ENCODE results near the gene FBXL14. TPM values are rescaled to one million over a fixed set of nuclear protein-coding genes. Genes with fewer than 3 reads are reported as not detected.

Gene FBXL14
- 10 to 100 TPM; 18.4 to 18.8 TPM for total RNA-seq

DNA sequence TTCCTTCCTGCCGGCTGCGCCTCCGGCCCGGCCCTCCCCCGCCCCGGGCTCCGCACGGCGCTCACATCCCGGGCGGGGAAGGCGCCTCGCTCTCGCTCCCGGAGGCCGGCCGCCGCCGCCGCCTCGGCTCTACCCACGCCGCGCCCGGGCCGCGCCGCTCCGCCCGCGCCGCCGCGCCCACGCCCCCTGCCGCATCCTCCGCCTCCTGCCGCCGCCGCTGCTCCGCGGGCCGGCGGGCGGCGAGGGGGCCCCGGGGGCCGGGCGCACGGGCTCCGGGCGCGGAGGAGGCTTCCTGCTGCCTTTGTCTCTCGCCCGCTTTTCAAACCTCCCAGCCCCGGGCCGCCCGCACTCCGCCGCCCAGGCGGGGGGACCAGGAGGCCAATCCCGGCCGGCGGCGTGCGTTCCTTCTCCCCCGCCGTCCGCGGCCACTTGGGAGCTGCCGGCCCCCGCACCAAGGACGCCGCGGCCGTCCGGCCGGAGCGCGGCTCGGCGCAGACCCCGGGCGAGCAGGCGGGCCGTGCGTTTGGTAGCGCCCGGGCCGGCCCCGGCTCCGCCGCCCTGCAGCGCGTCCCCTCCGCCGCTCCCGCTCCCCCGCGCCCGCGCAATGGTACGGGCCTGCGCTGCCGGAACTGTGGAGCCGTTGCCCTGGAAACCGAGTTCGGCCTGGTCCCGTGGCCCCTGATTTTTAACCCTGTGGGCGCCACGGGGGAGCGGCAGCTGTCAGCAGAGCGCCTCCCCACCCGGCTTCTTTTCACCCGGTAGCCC lies at the start of gene FBXL14:
Gene FBXL14, minus strand, starts transcription at position 321 of the 765 bp plus-strand sequence. CDS start 515 bp downstream, outside the sequence.
- Mint-ChIP-seq H3K9me3 (peaks cover 3% of the 10 kb centered on the region), H3K27me3 (no peaks in the 10 kb centered on the region), H3K27ac (peak within 1 kb of the TSS; percentile 92), H3K36me3 (peaks cover 20% of the 10 kb centered on the region), H3K4me3 (peak within 1 kb of the TSS; percentile 92), H3K4me1 (peaks cover 35% of the 10 kb centered on the region)
- peak; percentile 93 for DNase-seq

- Mint-ChIP-seq H3K36me3 (no peaks in the 10 kb centered on the region), H3K27me3 (no peaks in the 10 kb centered on the region), H3K9me3 (no peaks in the 10 kb centered on the region), H3K27ac (no peak overlapping the region), H3K4me3 (no peak overlapping the region), H3K4me1 (peaks cover 5% of the 10 kb centered on the region)
- no peak for DNase-seq
Measured at GRCh38 chr12:1643905-1644533, 49.6 kb upstream of the FBXL14 start.

GRCh38 chr12:1643043-1643442 lies 48.7 kb upstream of the FBXL14 start:
- Mint-ChIP-seq H3K36me3 (no peaks in the 10 kb centered on the region), H3K4me3 (no peak overlapping the region), H3K4me1 (peaks cover 5% of the 10 kb centered on the region), H3K27ac (no peak overlapping the region), H3K27me3 (no peaks in the 10 kb centered on the region), H3K9me3 (no peaks in the 10 kb centered on the region)
- DNase-seq, result no peak

- no peak overlapping the region for H3K4me3 Mint-ChIP-seq
- H3K4me1 Mint-ChIP-seq, result peaks cover 5% of the 10 kb centered on the region
- H3K36me3 Mint-ChIP-seq, result no peaks in the 10 kb centered on the region
- H3K9me3 Mint-ChIP-seq, result no peaks in the 10 kb centered on the region
- H3K27me3 Mint-ChIP-seq, result no peaks in the 10 kb centered on the region
- H3K27ac Mint-ChIP-seq, result no peak overlapping the region
- no peak for DNase-seq
Measured at GRCh38 chr12:1642513-1642912, 48.1 kb upstream of the FBXL14 start.

DNA sequence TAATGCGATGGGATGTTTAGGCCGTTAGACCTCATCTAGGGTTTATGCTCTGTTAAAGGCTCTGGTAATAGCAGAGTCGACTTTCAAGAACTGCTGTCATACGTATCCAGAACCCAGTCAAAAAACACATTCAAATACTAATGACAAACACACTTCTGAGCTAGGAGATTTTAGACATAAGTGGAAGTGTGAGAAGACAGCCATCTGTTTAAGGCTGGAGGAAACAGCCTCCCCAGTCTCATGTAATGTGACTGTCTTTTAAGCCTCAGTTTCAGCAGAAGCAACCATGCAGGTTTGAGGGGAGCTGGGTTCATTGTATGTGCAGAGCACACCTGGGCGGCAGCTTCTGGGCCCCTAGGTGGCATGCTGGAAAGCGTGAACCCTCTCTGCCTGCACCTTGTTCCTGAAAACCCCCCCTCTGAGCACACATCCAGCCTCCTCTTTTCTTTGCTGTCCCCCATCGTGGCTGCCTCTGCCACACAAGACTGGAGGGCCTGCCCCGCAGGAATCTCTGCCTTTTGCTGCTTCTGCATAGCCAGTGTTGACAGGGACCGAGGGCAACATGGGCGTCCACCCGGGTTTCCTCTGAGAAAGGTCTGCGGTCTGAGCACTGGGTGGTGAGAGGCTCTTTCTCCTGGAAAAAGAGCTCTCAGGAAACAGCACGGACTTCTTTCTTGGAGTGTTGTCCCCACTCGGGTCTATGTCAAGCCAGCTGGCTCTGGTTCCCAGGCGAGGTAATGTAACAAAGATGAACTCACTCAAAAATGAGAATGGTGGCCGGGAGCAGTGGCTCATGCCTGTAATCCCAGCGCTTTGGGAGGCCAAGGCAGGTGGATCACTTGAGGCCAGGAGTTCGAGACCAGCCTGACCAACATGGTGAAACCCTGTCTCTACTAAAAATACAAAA lies 46.2 kb upstream of the FBXL14 start:
- Mint-ChIP-seq H3K4me3 (no peak overlapping the region), H3K27me3 (no peaks in the 10 kb centered on the region), H3K36me3 (no peaks in the 10 kb centered on the region), H3K27ac (no peak overlapping the region), H3K4me1 (peaks cover 2% of the 10 kb centered on the region), H3K9me3 (no peaks in the 10 kb centered on the region)
- no peak for DNase-seq

DNA sequence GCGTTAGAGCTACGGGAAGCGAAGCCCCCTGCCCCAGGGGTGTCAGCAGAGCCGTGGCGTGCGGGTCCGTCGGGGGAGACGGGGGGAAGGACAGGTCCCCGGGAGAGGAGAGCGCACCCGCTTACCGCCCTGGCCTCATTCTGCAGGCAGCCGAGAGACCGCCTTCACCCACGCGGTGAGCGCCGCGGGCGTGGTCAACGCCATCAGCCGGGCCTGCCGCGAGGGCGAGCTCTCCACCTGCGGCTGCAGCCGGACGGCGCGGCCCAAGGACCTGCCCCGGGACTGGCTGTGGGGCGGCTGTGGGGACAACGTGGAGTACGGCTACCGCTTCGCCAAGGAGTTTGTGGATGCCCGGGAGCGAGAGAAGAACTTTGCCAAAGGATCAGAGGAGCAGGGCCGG lies 45.2 kb upstream of the FBXL14 start:
- peaks cover 4% of the 10 kb centered on the region for H3K27me3 Mint-ChIP-seq
- H3K4me1 Mint-ChIP-seq, result no peaks in the 10 kb centered on the region
- H3K9me3 Mint-ChIP-seq, result no peaks in the 10 kb centered on the region
- no peak overlapping the region for H3K4me3 Mint-ChIP-seq
- H3K36me3 Mint-ChIP-seq, result no peaks in the 10 kb centered on the region
- no peak overlapping the region for H3K27ac Mint-ChIP-seq
- DNase-seq, result no peak

DNA sequence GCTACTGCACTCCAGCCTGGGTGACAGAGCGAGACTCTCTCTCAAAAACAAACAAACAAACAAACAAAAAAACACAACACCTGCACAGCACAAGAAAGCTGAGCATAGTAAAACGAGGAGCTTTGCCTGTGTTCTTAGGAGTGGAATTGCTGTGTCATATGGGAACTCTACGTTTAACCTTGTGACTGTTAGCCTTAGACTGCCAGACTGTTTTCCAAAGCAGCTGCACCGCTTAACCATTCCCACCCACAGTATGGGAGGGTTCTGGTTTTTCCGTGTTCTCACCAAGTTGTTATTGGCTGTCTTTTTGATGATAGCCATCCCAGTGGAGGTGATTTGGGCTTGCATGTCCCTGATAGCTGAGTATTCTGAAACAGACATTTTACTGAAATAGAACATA lies 43.8 kb upstream of the FBXL14 start:
- no peak overlapping the region for H3K27ac Mint-ChIP-seq
- H3K9me3 Mint-ChIP-seq, result no peaks in the 10 kb centered on the region
- no peak overlapping the region for H3K4me3 Mint-ChIP-seq
- peaks cover 15% of the 10 kb centered on the region for H3K27me3 Mint-ChIP-seq
- peaks cover 1% of the 10 kb centered on the region for H3K4me1 Mint-ChIP-seq
- no peaks in the 10 kb centered on the region for H3K36me3 Mint-ChIP-seq
- no peak for DNase-seq

- Mint-ChIP-seq H3K4me1 (peaks cover 8% of the 10 kb centered on the region), H3K4me3 (no peak overlapping the region), H3K27me3 (peaks cover 42% of the 10 kb centered on the region), H3K9me3 (no peaks in the 10 kb centered on the region), H3K36me3 (no peaks in the 10 kb centered on the region), H3K27ac (no peak overlapping the region)
- DNase-seq, result no peak
Measured at GRCh38 chr12:1635301-1636095, 41.1 kb upstream of the FBXL14 start.

- H3K27me3 Mint-ChIP-seq, result peaks cover 49% of the 10 kb centered on the region
- H3K9me3 Mint-ChIP-seq, result no peaks in the 10 kb centered on the region
- H3K4me3 Mint-ChIP-seq, result no peak overlapping the region
- no peak overlapping the region for H3K27ac Mint-ChIP-seq
- DNase-seq, result peak; percentile 57
- no peaks in the 10 kb centered on the region for H3K36me3 Mint-ChIP-seq
- H3K4me1 Mint-ChIP-seq, result peaks cover 9% of the 10 kb centered on the region
Measured at GRCh38 chr12:1634590-1635191, 40.3 kb upstream of the FBXL14 start.

DNA sequence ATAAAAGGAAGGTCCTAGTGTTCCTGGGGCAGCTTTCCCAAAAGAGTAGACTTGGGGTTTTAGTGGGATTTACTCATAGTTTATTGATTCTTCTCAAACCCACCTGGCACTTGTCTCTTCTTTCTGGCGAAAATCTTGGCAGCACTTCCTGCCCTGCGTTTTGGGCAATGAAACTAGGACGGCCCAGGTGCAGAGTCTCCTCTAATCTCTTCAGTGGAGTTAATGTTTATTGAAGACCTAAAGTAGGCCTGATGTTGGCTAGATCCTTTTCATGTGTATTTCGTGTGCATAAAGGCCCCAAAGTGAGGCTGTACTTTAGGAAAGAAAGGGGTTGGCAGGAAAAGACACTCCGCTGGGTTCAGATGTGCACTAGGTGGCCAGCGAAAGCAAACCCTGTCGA lies 39.8 kb upstream of the FBXL14 start:
- no peaks in the 10 kb centered on the region for H3K36me3 Mint-ChIP-seq
- no peaks in the 10 kb centered on the region for H3K9me3 Mint-ChIP-seq
- H3K4me3 Mint-ChIP-seq, result no peak overlapping the region
- H3K27me3 Mint-ChIP-seq, result peaks cover 54% of the 10 kb centered on the region
- H3K4me1 Mint-ChIP-seq, result peaks cover 12% of the 10 kb centered on the region
- H3K27ac Mint-ChIP-seq, result no peak overlapping the region
- no peak for DNase-seq

- peaks cover 61% of the 10 kb centered on the region for H3K27me3 Mint-ChIP-seq
- no peaks in the 10 kb centered on the region for H3K36me3 Mint-ChIP-seq
- peaks cover 13% of the 10 kb centered on the region for H3K4me1 Mint-ChIP-seq
- DNase-seq, result no peak
- no peak overlapping the region for H3K27ac Mint-ChIP-seq
- no peaks in the 10 kb centered on the region for H3K9me3 Mint-ChIP-seq
- no peak overlapping the region for H3K4me3 Mint-ChIP-seq
Measured at GRCh38 chr12:1633459-1633858, 39.1 kb upstream of the FBXL14 start.

- Mint-ChIP-seq H3K4me3 (no peak overlapping the region), H3K9me3 (no peaks in the 10 kb centered on the region), H3K36me3 (no peaks in the 10 kb centered on the region), H3K4me1 (peaks cover 13% of the 10 kb centered on the region), H3K27ac (no peak overlapping the region), H3K27me3 (peaks cover 68% of the 10 kb centered on the region)
- DNase-seq, result no peak
Measured at GRCh38 chr12:1632702-1633101, 38.3 kb upstream of the FBXL14 start.

GRCh38 chr12:1630827-1631591 lies 36.6 kb upstream of the FBXL14 start:
- no peaks in the 10 kb centered on the region for H3K36me3 Mint-ChIP-seq
- DNase-seq, result no peak
- peak overlapping the region; percentile 60 for H3K4me3 Mint-ChIP-seq
- no peak overlapping the region for H3K27ac Mint-ChIP-seq
- H3K9me3 Mint-ChIP-seq, result no peaks in the 10 kb centered on the region
- peaks cover 75% of the 10 kb centered on the region for H3K27me3 Mint-ChIP-seq
- H3K4me1 Mint-ChIP-seq, result peaks cover 13% of the 10 kb centered on the region
